DND-41 (cell line): Measurements from ENCODE around the gene ESR2.

Experiments
- ATAC-seq: fragments of 200-7000 bp; cut with Tn5 transposase; 3 replicates; pipeline ENCODE4 v1.9.1; 2021; ENCODE audit warnings: low read depth; ENCODE audit not compliant: insufficient read depth
- DNase-seq: peaks from one replicate; pipeline ENCODE4 v3.0.0-alpha.2; 2020
- H2AFZ ChIP-seq: 2 replicates; pipeline ENCODE4 v1.6.0; 2012; ENCODE audit warnings: low read depth, low read length
- H3K27ac ChIP-seq: 2 replicates; pipeline ENCODE4 v1.5.1; 2012; ENCODE audit warnings: low read length, inconsistent platforms
- H3K27me3 ChIP-seq: fragments of 200-600 bp; sonication (generic); 2 replicates; pipeline ENCODE4 v1.6.0; 2012; ENCODE audit warnings: low read length, mild to moderate bottlenecking, inconsistent platforms; ENCODE audit not compliant: insufficient read depth, poor library complexity
- H3K36me3 ChIP-seq: 2 replicates; pipeline ENCODE4 v1.5.1; 2012; ENCODE audit warnings: low read length, inconsistent platforms; ENCODE audit not compliant: insufficient read depth
- H3K4me1 ChIP-seq: 2 replicates; pipeline ENCODE4 v1.5.1; 2012; ENCODE audit warnings: mild to moderate bottlenecking, low read length; ENCODE audit not compliant: insufficient read depth
- H3K4me2 ChIP-seq: 2 replicates; pipeline ENCODE4 v1.6.0; 2012; ENCODE audit warnings: mild to moderate bottlenecking, moderate library complexity, low read length, inconsistent platforms; ENCODE audit not compliant: insufficient read depth
- H3K4me3 ChIP-seq, 2 experiments: fragments of 200-600 bp in 1 of 2; shearing (Covaris generic) in 1 of 2; 2 replicates each; pipeline ENCODE4 v1.5.1; 2012 to 2016; ENCODE audit warnings: inconsistent platforms in 2 of 2, low read length in 2 of 2, mild to moderate bottlenecking in 2 of 2, low read depth in 1 of 2, moderate library complexity in 1 of 2
- H3K79me2 ChIP-seq: 2 replicates; pipeline ENCODE4 v1.6.0; 2012; ENCODE audit warnings: low read length, inconsistent platforms; ENCODE audit not compliant: insufficient read depth
- H3K9ac ChIP-seq: 2 replicates; pipeline ENCODE4 v1.6.0; 2012; ENCODE audit warnings: low read depth, mild to moderate bottlenecking, inconsistent platforms, low read length, moderate library complexity
- H3K9me3 ChIP-seq: 2 replicates; pipeline ENCODE4 v1.5.1; 2012; ENCODE audit warnings: low read length, moderate library complexity, mild to moderate bottlenecking, inconsistent platforms; ENCODE audit not compliant: insufficient read depth, severe bottlenecking
- H4K20me1 ChIP-seq: 2 replicates; pipeline ENCODE4 v1.6.0; 2012; ENCODE audit warnings: low read length; ENCODE audit not compliant: insufficient read depth
- CTCF ChIP-seq: IDR thresholded peaks from 2 replicates; pipeline ENCODE4 v1.5.1; 2012; ENCODE audit warnings: borderline replicate concordance, low read length, moderate library complexity, mild to moderate bottlenecking; ENCODE audit not compliant: poor library complexity, severe bottlenecking; ENCODE audit errors: extremely low read depth
- EZH2 ChIP-seq: IDR thresholded peaks from 3 replicates; pipeline ENCODE4 v1.6.1; 2012; ENCODE audit warnings: borderline replicate concordance, low read depth, mild to moderate bottlenecking, moderate library complexity, low read length, inconsistent platforms; ENCODE audit not compliant: severe bottlenecking

The ESR2 gene

GRCh38 chr14:64198486-64198885 lies 95.7 kb downstream of the ESR2 start:
- H3K4me2 ChIP-seq: no peak overlapping the region
- no peak for DNase-seq
- H3K4me1 ChIP-seq: no peaks in the 10 kb centered on the region
- no peaks in the 10 kb centered on the region for H3K79me2 ChIP-seq
- H3K4me3 ChIP-seq: no peak overlapping the region
- no peak overlapping the region for H2AFZ ChIP-seq
- H3K9ac ChIP-seq: no peak overlapping the region
- no peaks in the 10 kb centered on the region for H3K9me3 ChIP-seq
- H3K36me3 ChIP-seq: peaks cover 58% of the 10 kb centered on the region
- H4K20me1 ChIP-seq: no peaks in the 10 kb centered on the region
- H3K27ac ChIP-seq: no peak overlapping the region
- H3K27me3 ChIP-seq: no peaks in the 10 kb centered on the region
- TF ChIP-seq CTCF (no peak), EZH2 (no peak)
- ATAC-seq: no peak

GRCh38 chr14:64197996-64198395 lies 96.2 kb downstream of the ESR2 start:
- no peak for ATAC-seq
- H3K9ac ChIP-seq: no peak overlapping the region
- no peaks in the 10 kb centered on the region for H3K4me1 ChIP-seq
- H2AFZ ChIP-seq: no peak overlapping the region
- no peaks in the 10 kb centered on the region for H3K9me3 ChIP-seq
- no peaks in the 10 kb centered on the region for H3K79me2 ChIP-seq
- H3K4me2 ChIP-seq: no peak overlapping the region
- H3K27me3 ChIP-seq: no peaks in the 10 kb centered on the region
- H3K27ac ChIP-seq: no peak overlapping the region
- TF ChIP-seq EZH2 (no peak), CTCF (no peak)
- H3K4me3 ChIP-seq: no peak overlapping the region
- no peaks in the 10 kb centered on the region for H4K20me1 ChIP-seq
- DNase-seq: no peak
- H3K36me3 ChIP-seq: peaks cover 57% of the 10 kb centered on the region

- H3K27me3 ChIP-seq: no peaks in the 10 kb centered on the region
- H2AFZ ChIP-seq: no peak overlapping the region
- peaks cover 56% of the 10 kb centered on the region for H3K36me3 ChIP-seq
- no peaks in the 10 kb centered on the region for H3K9me3 ChIP-seq
- H3K4me2 ChIP-seq: no peak overlapping the region
- no peak for TF ChIP-seq CTCF
- TF ChIP-seq EZH2: no peak
- no peak for ATAC-seq
- DNase-seq: no peak
- no peaks in the 10 kb centered on the region for H3K4me1 ChIP-seq
- no peak overlapping the region for H3K27ac ChIP-seq
- no peak overlapping the region for H3K9ac ChIP-seq
- H3K79me2 ChIP-seq: no peaks in the 10 kb centered on the region
- no peaks in the 10 kb centered on the region for H4K20me1 ChIP-seq
- no peak overlapping the region for H3K4me3 ChIP-seq
Observed at GRCh38 chr14:64196814-64197411, 97.3 kb downstream of the ESR2 start.

- H3K4me1 ChIP-seq: no peaks in the 10 kb centered on the region
- no peak overlapping the region for H3K4me2 ChIP-seq
- TF ChIP-seq EZH2 (no peak), CTCF (no peak)
- H3K9ac ChIP-seq: no peak overlapping the region
- H3K4me3 ChIP-seq: no peak overlapping the region
- no peaks in the 10 kb centered on the region for H3K79me2 ChIP-seq
- H3K9me3 ChIP-seq: no peaks in the 10 kb centered on the region
- H3K27ac ChIP-seq: no peak overlapping the region
- no peaks in the 10 kb centered on the region for H3K27me3 ChIP-seq
- H2AFZ ChIP-seq: no peak overlapping the region
- peaks cover 57% of the 10 kb centered on the region for H3K36me3 ChIP-seq
- ATAC-seq: no peak
- no peak for DNase-seq
- H4K20me1 ChIP-seq: no peaks in the 10 kb centered on the region
Observed at GRCh38 chr14:64196056-64196455, 98.1 kb downstream of the ESR2 start.
